ENCODE measurements around the gene MAEA. TPM values are rescaled to one million over a fixed set of nuclear protein-coding genes. Genes with fewer than 3 reads are reported as not detected.

MAEA gene
- total RNA-seq, 2 experiments from 2014 or later: 63.9 to 70.0 TPM

GRCh38 chr4:1358421-1359143 is 68.9 kb downstream of the MAEA start:
- no peak for DNase-seq
- Mint-ChIP-seq H3K9me3 (ENCODE audit: low read depth) (no peaks in the 10 kb centered on the region), H3K4me3 (no peak overlapping the region), H3K27me3 (no peaks in the 10 kb centered on the region), H3K36me3 (no peaks in the 10 kb centered on the region), H3K4me1 (no peaks in the 10 kb centered on the region), H3K27ac (no peak overlapping the region)
- CTCF ChIA-PET: no interaction called here
- no peak for ATAC-seq

- H3K27ac Mint-ChIP-seq: no peak overlapping the region
- no peaks in the 10 kb centered on the region for H3K4me1 Mint-ChIP-seq
- no peaks in the 10 kb centered on the region for H3K27me3 Mint-ChIP-seq
- no peak overlapping the region for H3K4me3 Mint-ChIP-seq
- H3K36me3 Mint-ChIP-seq: no peaks in the 10 kb centered on the region
- H3K9me3 Mint-ChIP-seq (ENCODE audit: low read depth): no peaks in the 10 kb centered on the region
- CTCF ChIA-PET: no interaction called here
- DNase-seq (no peak), ATAC-seq (no peak)
Observed at GRCh38 chr4:1359144-1359501, 69.4 kb downstream of the MAEA start.

DNA sequence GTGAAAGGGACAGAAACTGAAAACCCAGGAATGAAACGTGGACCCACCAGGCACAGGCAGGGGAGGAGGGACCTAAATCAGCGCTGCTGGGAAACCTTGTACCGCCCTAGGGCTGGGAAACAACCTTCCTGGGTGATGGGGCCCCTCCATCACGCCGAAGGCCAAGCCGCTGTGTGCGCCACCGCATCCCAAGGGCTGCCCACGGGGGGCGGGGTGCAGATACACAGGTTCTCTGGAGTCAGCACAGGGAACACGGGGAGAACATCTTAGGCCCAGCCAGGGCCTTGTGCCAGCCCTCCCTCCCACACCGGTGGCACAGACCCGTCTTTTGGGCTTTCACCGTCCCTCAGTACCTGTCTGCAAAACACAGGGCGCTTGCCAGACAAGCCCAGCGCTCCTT is 70.3 kb downstream of the MAEA start:
- Mint-ChIP-seq H3K4me1 (no peaks in the 10 kb centered on the region), H3K27ac (no peak overlapping the region), H3K27me3 (no peaks in the 10 kb centered on the region), H3K4me3 (no peak overlapping the region), H3K9me3 (ENCODE audit: low read depth) (no peaks in the 10 kb centered on the region), H3K36me3 (no peaks in the 10 kb centered on the region)
- no peak for ATAC-seq
- CTCF ChIA-PET: interaction anchor here (0.6 kb wide), 1 partner anchor 246 kb away, joined by 3 read pairs; no protein-coding TSS in a partner anchor
- DNase-seq: no peak

DNA sequence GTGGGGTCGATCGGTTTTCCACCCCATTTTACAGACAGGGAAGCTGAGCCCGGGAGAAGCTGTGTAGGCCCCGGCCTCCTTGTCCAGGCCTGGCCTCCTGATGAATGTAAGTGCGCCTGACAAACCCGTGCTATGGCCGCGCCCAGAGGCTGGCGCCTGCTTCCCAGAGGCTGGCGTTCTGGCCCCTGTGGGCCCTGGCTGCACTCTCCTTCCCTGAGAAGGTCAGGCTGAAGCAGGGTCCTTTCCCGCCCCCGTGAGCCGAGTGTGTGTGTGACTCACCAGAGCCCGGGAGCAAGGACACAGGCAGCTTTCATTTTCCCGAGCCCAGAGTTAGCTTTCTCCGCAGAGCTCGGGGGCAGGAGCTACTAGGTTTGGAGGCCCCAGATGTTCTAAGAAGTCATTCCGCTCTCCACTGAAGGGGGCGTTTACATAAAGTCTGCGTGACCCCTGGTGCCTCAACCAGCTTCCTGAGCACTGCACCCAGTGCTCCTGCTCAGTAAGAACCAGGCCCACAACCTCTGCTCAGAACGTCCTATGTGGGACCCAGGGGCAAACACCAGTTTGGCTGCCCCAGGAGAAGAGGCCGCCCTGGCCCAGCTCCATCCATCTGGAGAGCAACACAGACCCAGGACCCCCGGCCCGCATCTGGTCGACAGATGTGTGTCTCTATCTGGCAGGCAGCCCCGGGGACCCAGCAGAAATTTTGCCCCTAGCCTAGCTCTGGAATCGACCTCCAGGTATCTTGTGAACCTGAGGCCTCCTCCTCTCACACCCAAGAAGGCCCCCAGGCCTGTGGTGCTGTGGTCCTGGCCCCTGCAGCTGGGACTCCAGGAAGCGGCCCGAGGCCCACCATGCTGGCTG is 71.0 kb downstream of the MAEA start:
- DNase-seq: no peak
- Mint-ChIP-seq H3K4me1 (no peaks in the 10 kb centered on the region), H3K9me3 (ENCODE audit: low read depth) (no peaks in the 10 kb centered on the region), H3K27me3 (no peaks in the 10 kb centered on the region), H3K27ac (no peak overlapping the region), H3K4me3 (no peak overlapping the region), H3K36me3 (no peaks in the 10 kb centered on the region)
- ATAC-seq: no peak
- CTCF ChIA-PET: interaction anchor here (0.6 kb wide), 1 partner anchor 245 kb away, joined by 3 read pairs; no protein-coding TSS in a partner anchor

GRCh38 chr4:1361431-1361830 is 71.7 kb downstream of the MAEA start:
- no peaks in the 10 kb centered on the region for H3K27me3 Mint-ChIP-seq
- CTCF ChIA-PET: no interaction called here
- H3K27ac Mint-ChIP-seq: no peak overlapping the region
- H3K9me3 Mint-ChIP-seq (ENCODE audit: low read depth): no peaks in the 10 kb centered on the region
- no peaks in the 10 kb centered on the region for H3K36me3 Mint-ChIP-seq
- no peak overlapping the region for H3K4me3 Mint-ChIP-seq
- H3K4me1 Mint-ChIP-seq: no peaks in the 10 kb centered on the region
- DNase-seq (no peak), ATAC-seq (no peak)

DNA sequence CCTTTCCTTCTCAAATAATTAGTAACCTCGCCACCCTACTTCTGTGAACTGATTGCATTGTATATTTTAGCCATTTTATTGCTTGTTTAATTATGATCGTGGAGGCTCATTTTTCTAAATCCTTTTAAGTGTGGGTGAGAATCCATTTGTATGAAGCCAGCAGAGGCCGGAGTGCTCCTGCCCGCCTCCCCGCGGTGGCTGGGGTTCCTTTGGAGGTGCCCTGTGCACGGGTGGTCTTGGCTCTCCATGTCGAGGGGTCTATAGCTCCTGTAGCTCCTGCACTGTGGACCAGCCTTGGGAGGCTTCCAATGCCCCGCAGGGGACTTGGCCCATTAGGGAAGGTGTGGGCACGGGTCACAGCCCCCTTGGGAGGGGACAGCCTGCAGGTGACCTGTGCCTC is 72.4 kb downstream of the MAEA start:
- no peak overlapping the region for H3K27ac Mint-ChIP-seq
- DNase-seq (no peak), ATAC-seq (no peak)
- no peaks in the 10 kb centered on the region for H3K36me3 Mint-ChIP-seq
- CTCF ChIA-PET: no interaction called here
- no peaks in the 10 kb centered on the region for H3K9me3 Mint-ChIP-seq (ENCODE audit: low read depth)
- no peaks in the 10 kb centered on the region for H3K4me1 Mint-ChIP-seq
- no peak overlapping the region for H3K4me3 Mint-ChIP-seq
- no peaks in the 10 kb centered on the region for H3K27me3 Mint-ChIP-seq

DNA sequence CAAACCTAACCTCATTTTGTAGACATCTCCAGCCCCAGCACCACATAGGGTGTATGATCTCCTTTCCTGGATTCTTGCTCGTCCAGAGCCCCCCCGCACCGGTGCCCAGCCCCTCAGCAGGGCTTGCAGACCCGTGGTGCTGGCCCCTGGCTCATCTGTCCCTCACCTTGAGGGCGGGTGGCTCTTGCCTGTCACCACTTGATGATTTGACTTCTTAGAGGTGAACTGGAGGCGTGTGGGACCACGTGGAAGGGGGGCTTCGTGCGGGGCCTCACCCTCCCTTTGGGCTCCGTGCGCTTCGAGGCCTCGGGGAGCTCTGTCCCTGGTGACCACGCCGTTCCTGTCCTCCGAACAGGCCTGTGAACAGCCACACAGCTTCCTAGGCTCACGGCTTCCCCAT is 72.8 kb downstream of the MAEA start:
- CTCF ChIA-PET: no interaction called here
- DNase-seq (no peak), ATAC-seq (no peak)
- no peak overlapping the region for H3K4me3 Mint-ChIP-seq
- H3K36me3 Mint-ChIP-seq: no peaks in the 10 kb centered on the region
- no peaks in the 10 kb centered on the region for H3K4me1 Mint-ChIP-seq
- no peaks in the 10 kb centered on the region for H3K9me3 Mint-ChIP-seq (ENCODE audit: low read depth)
- no peak overlapping the region for H3K27ac Mint-ChIP-seq
- no peaks in the 10 kb centered on the region for H3K27me3 Mint-ChIP-seq

- Mint-ChIP-seq H3K4me3 (no peak overlapping the region), H3K36me3 (no peaks in the 10 kb centered on the region), H3K27me3 (no peaks in the 10 kb centered on the region), H3K4me1 (no peaks in the 10 kb centered on the region), H3K9me3 (ENCODE audit: low read depth) (no peaks in the 10 kb centered on the region), H3K27ac (no peak overlapping the region)
- ATAC-seq: no peak
- CTCF ChIA-PET: no interaction called here
- DNase-seq: no peak
Observed at GRCh38 chr4:1363513-1363912, 73.8 kb downstream of the MAEA start.

- no peaks in the 10 kb centered on the region for H3K4me1 Mint-ChIP-seq
- no peaks in the 10 kb centered on the region for H3K9me3 Mint-ChIP-seq (ENCODE audit: low read depth)
- ATAC-seq (no peak), DNase-seq (no peak)
- no peak overlapping the region for H3K4me3 Mint-ChIP-seq
- no peaks in the 10 kb centered on the region for H3K27me3 Mint-ChIP-seq
- CTCF ChIA-PET: interaction anchor here (1.1 kb wide), 1 partner anchor 11 kb away, joined by 3 read pairs; no protein-coding TSS in a partner anchor
- no peaks in the 10 kb centered on the region for H3K36me3 Mint-ChIP-seq
- no peak overlapping the region for H3K27ac Mint-ChIP-seq
Observed at GRCh38 chr4:1364217-1364616, 74.5 kb downstream of the MAEA start.

DNA sequence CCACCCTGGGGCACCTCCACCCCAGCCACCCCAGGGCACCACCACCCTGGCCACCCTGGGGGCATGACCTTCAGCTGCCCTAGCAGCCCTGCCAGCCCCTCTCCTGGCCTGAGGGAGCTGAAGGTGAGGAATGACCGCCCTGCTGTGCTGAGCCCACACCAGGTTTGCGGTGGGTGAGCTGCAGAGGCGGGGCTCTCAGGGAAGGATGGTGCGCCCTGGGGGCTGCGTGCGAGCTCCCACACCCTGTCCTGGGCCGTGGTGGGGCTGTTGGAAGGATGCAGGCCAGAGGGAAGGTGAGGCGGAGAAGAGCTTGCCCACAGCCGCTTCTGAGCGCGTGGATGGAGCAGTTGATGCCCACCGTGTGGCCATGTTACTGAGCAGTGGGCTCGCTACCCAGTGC is 75.1 kb downstream of the MAEA start:
- CTCF ChIA-PET: interaction anchor here (1.1 kb wide), 1 partner anchor 11 kb away, joined by 3 read pairs; no protein-coding TSS in a partner anchor
- no peaks in the 10 kb centered on the region for H3K36me3 Mint-ChIP-seq

GRCh38 chr4:1365271-1366178 is 75.8 kb downstream of the MAEA start:
- no peak overlapping the region for H3K4me3 Mint-ChIP-seq
- no peaks in the 10 kb centered on the region for H3K4me1 Mint-ChIP-seq
- CTCF ChIA-PET: interaction anchor here (1.1 kb wide), 1 partner anchor 12 kb away, joined by 3 read pairs; no protein-coding TSS in a partner anchor
- H3K27ac Mint-ChIP-seq: no peak overlapping the region
- H3K9me3 Mint-ChIP-seq (ENCODE audit: low read depth): no peaks in the 10 kb centered on the region
- H3K27me3 Mint-ChIP-seq: no peaks in the 10 kb centered on the region
- no peak for DNase-seq
- H3K36me3 Mint-ChIP-seq: no peaks in the 10 kb centered on the region
- ATAC-seq: no peak

More for the DNA sequence above, 75.1 kb downstream of the MAEA start:
- no peaks in the 10 kb centered on the region for H3K4me1 Mint-ChIP-seq
- ATAC-seq (no peak), DNase-seq (no peak)
- H3K27me3 Mint-ChIP-seq: no peaks in the 10 kb centered on the region
- no peaks in the 10 kb centered on the region for H3K9me3 Mint-ChIP-seq (ENCODE audit: low read depth)
- H3K27ac Mint-ChIP-seq: no peak overlapping the region
- H3K4me3 Mint-ChIP-seq: no peak overlapping the region

- no peaks in the 10 kb centered on the region for H3K27me3 Mint-ChIP-seq
- DNase-seq (no peak), ATAC-seq (no peak)
- H3K4me1 Mint-ChIP-seq: no peaks in the 10 kb centered on the region
- no peak overlapping the region for H3K27ac Mint-ChIP-seq
- no peak overlapping the region for H3K4me3 Mint-ChIP-seq
- H3K9me3 Mint-ChIP-seq (ENCODE audit: low read depth): no peaks in the 10 kb centered on the region
- CTCF ChIA-PET: no interaction called here
- H3K36me3 Mint-ChIP-seq: no peaks in the 10 kb centered on the region
Observed at GRCh38 chr4:1366371-1367229, 76.9 kb downstream of the MAEA start.

All from activated CD8-positive, alpha-beta memory T cell treated with anti-CD3 and anti-CD28 coated beads, Interleukin-2, amount 10 ng/mL, durations not matched to agents 7 days and 5 days (primary cell).